Erythroblast (primary cell): ENCODE measurements around the gene ASPHD2.

Experiments
- GATA1 ChIP-seq: IDR thresholded peaks from 2 replicates; pipeline ENCODE4 v1.6.1; 2011; ENCODE audit warnings: low read depth, mild to moderate bottlenecking, control low read depth, low read length, moderate library complexity
- POLR2A ChIP-seq: IDR thresholded peaks from 2 replicates; pipeline ENCODE4 v1.6.1; 2011; ENCODE audit warnings: mild to moderate bottlenecking, low read length

GRCh38 chr22:26481694-26482093, 52.6 kb downstream of the ASPHD2 start:
- TF ChIP-seq POLR2A (no peak), GATA1 (no peak)
